NCI-H2196 (cell line): ENCODE results near the gene ZMYND10.

Experiments
- DNase-seq: peaks from one replicate; lab custom pipeline; 2025; ENCODE audit not compliant: unreplicated experiment; lab: John Stamatoyannopoulos, UW

The ZMYND10 gene

DNA sequence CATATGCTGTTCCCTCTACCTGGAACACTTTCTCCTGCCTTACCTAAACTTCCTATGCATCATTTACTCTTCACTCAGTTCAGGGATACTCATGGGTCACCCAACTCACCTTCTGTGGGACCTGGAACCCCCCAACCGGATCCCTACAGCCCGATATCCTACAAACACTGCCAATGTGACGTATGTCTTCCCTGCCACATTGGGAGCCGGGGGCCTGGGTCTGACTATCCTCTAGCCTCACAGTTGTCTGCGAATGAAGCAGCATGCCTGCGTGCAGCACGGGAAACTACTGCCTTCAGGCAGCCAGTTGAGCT, 4.6 kb upstream of the ZMYND10 start:
- no peak for DNase-seq

DNA sequence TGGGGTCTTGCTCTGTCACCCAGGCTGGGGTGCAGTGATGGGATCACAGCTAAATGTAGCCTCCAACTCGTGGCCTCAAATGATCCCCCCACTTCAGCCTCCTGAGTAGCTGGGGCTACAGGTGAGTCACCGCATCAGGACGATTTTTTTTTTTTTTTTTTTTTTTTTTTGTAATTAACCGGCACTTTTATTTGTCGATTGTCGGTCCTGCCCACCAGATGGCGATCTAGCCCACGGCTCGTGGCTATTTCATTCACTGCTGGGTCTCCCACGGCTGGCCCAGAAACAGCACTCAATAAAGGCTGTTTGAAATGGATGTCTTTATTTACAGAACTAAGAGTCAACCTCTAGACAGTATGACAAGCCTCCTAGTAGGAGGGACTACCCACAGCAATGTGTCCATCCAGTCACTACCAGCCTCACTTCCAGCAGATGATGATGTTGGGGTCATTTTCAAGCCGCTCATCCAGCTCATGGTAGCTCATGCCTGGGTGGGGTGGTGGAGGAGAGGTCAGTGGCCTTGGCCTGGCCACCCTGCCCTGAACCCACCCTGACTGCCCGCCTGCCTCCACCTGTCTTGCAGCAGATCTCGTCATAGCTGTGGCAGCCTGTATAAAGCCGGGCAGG, 1.8 kb upstream of the ZMYND10 start:
- DNase-seq: peak; percentile 53

DNA sequence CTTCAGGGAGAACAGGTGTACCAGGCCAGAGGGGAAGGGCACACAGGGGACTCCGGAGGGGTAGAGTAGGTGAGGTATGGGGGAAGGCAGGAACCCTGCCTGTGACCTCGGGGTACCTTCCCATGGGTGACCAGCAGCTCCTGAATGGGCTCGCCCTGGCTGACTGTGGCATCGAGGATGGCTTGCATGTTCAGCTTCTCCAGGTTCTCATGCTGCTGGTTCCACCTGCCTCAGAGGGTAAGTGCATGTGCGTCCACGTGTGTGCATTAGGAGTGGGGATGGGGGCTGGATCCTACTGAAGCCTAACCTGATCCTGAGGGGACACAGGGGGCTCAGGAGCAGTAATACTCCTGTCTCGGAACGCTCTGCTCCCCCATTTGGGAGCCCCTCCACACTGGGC, 524 bp downstream of the ZMYND10 start:
- no peak for DNase-seq

DNA sequence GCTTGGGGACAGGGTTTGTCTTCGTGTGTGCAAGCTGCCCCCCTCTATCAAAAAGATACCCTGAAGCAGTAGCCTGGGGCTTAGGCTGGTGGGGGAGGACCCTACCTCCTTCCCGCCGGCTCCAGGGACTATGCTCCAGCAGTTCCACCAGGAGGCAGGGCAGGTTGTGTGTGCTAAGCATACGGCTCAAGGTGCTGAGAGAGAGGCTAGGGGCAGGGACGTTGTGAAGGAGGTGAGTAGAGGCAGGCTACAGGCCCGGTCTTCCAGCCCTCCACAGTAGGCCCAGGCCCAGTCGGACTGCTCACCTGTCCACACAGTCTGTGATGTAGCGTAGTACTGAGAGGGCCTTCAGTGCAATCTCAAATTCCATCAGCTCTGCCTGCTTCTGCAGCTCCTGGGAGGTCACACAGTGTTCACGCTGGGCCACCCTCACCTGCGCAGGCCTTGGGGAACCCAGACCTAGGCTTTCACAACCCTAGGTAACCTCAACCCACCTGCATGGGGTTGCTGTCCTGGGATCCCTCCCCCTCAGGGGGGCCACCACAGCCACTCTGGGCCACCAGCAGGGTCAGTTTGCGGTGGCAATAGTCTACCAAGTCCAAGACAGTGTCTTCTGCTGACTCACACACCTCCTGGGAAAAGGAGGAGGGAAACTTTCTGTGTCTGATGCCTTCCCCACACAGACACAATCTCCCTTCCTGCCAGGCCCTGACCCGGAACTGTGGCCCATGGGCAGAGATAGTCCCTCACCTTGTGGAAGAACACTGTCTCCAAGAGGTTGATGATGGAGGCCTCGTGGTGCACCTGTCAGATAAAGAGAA, 2.5 kb downstream of the ZMYND10 start:
- DNase-seq: no peak

DNA sequence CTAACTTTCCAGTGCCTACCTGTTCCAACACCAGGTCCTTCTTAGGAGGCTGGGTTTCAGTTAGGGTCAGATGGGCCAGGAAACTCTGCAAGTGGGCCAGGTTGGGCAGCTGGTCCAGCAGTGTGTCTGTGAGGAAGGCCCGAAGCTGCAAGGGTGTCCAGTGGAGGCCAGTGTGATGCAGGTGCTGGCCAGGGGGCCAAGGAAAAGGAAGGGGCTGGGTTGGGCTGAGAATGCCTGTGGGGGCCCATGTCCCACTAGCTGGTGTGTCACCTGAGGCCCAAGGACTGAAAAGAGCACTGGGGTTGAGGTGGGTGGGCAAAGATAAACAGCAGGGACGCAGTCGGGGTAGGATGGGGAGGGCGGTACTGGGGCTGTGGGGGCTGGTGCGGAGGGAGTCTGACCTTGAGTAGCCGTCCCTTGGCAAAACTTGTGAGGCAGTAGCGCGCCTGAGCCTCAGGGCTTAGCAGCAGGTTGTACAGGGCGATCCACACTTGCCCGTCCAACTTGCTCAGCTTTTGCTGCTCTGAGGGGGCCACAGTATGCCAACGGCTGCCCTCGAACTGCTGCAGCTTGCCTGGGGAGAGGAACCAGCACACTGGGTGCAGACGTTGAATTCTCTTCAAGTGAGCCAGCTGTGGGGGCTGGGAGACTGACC, 3.4 kb downstream of the ZMYND10 start:
- no peak for DNase-seq

DNA sequence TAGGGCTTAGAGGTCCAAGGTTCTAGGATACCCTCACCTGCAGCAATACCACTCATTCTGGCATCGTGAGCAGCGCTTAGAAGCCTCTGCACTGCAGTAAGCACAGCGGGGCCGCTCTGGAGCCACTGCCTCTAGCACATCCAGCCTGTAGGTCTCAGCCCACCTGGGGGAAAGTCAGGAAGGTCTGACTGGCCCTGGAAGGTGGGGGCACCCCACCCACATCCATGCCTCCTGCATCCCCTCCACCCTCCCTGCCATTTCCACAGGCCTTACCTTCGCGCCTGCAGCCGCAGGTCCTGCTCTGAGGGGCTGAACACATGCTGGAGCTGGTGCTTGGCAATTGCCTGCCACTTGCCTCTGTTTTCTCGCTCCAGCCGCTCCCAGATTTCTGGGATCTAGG, 4.0 kb downstream of the ZMYND10 start:
- DNase-seq: no peak

DNA sequence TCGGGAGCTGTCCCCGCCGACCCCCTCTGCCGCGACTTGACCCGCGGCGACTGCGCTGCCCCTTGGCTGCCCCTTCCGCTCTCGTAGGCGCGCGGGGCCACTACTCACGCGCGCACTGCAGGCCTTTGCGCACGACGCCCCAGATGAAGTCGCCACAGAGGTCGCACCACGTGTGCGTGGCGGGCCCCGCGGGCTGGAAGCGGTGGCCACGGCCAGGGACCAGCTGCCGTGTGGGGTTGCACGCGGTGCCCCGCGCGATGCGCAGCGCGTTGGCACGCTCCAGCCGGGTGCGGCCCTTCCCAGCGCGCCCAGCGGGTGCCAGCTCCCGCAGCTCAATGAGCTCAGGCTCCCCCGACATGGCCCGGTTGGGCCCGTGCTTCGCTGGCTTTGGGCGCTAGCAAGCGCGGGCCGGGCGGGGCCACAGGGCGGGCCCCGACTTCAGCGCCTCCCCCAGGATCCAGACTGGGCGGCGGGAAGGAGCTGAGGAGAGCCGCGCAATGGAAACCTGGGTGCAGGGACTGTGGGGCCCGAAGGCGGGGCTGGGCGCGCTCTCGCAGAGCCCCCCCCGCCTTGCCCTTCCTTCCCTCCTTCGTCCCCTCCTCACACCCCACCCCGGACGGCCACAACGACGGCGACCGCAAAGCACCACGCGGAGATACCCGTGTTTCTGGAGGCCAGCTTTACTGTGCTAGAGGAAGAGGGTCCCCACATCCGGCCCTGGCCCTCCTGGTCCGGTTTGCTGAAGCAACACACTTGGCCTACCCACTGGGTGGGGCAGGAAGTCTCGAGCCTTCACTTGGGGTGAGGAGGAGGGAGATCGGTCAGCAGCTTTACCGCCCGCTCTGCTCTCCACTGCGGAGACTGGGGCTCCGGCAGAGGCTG, 4.8 kb downstream of the ZMYND10 start, which contains the start of gene RASSF1:
Gene RASSF1 (minus strand): TSS at position 389 of the 882 bp plus-strand sequence. CDS start 31 bp downstream, at position 358.
- no peak for DNase-seq

DNA sequence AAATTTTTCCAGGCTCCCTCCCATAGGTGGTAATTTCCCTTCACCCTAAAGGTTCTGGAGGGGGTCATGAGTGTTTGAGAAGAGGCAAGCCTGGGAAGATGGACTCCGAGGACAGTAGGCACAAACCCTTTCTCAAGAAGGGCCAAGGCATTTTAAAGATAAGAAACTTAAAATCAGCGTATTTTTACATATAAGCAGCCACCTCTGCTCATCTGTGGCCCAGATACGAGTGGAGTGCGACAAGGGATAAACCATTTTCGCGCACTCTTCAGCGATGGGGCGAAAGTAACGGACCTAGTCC, 5.4 kb downstream of the ZMYND10 start:
- no peak for DNase-seq

DNA sequence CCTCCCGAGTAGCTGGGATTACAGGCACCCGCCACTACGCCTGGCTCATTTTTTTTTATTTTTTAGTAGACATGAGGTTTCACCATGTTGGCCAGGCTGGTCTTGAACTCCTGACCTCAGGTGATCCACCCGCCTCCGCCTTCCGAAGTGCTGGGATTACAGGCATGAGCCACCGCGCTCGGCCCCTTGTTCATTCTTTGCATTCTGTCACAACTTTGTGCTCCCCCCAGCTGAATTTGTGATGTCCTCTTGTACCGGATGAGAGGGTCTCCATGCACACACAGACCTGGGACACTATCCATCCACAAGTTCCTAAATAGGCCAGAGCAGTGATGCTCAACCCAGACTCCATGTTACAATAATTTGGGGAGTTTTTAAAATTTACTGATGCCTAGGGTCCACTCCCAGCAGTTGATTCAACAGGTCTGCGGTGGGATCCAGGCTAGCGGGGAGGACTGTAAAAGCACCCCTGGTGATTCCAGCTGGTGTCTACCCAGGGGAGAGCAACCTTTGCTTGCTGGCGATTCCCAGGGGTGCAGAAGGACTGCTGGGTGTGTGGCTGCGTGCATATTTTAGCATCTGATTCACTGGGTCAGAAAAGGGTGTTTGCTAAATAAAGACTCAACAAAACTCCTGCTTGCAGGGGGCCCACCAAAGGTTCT, 5.9 kb downstream of the ZMYND10 start:
- DNase-seq: no peak

DNA sequence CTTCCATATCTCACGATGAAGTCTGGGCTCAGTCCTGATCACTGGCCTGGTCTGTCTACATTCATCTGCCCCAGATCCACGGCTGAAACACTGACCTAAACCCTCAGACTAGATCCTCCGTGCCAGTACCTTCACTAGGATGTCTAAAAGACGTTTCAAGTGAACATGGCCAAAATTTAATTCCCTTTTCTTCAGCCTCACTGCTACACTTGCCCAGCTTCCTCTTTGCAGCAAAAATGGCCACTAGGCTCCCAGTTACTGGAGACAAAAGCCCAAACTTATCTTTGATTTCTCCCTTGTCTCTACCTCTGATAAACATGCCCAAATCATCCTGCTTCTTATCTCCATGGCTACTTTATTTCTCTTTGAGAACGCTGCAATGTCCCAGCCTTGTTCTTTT, 6.6 kb downstream of the ZMYND10 start:
- DNase-seq: no peak

DNA sequence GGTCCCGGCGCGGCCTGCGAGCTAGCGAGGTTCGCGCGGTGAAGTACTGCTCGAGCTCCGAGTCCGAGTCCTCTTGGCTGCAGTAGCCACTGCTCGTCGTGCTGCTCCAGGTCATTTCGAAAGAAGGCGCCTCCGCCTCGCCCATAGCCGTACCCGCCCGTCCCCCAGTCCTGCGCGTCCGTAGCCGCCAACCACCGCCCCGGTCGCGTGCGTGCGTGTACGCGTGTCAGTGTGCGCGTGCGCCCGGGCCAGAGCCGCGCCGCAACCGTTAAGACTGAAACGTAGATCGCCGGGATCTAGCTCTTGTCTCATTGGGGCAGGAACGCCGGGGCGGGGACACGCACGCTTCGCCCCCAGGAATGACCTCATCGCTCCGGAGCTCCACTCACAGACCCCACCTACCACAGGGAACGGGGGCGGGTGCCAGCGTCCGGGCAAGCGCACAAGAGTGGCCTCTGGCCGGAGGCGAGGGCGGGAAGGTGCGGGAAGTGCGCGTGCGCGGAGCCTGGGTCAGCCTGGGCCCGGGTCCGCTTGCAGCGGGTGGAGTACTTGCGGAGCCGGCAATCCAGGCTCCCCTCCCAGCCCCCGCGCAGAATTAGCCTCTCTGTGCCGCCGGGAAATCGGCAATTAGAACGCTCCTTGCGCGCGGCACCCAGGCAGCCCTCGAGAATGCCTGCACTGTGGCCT, 8.2 kb downstream of the ZMYND10 start:
- peak; percentile 90 for DNase-seq

DNA sequence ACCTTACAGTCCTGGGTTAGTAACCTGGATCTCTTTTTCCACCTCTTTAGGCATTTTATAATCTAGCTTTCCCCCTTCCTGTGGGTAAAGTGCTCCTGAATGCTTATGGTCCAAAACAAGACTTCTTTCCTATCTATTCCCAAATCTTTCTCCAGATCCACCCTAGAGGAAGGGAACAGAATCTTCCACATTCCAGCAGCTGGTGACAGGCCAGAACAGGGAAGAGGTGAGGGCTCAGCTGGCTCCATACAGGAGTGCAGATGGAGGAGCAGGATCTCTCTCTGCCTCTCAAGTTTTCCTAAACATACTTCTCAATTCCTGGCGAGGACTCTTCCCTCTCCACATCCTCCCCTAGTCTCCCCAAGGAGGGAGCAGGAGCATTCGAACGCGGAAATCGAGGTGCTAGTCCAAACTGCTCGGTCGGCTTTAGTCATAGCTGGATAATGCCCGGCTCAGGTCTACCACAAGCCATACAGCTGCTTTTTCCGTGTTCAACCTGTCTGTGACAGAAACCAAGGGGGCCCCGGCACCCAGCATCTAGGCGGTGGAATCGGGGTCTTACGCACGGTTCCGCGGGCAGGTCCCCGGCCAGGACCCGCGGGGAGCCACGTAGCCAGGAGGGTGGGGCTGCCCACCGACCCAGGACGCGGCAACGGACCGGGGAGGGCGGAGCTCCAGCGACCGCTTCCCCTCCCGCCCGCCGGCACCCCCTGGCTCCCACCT, 8.9 kb downstream of the ZMYND10 start:
- no peak for DNase-seq

DNA sequence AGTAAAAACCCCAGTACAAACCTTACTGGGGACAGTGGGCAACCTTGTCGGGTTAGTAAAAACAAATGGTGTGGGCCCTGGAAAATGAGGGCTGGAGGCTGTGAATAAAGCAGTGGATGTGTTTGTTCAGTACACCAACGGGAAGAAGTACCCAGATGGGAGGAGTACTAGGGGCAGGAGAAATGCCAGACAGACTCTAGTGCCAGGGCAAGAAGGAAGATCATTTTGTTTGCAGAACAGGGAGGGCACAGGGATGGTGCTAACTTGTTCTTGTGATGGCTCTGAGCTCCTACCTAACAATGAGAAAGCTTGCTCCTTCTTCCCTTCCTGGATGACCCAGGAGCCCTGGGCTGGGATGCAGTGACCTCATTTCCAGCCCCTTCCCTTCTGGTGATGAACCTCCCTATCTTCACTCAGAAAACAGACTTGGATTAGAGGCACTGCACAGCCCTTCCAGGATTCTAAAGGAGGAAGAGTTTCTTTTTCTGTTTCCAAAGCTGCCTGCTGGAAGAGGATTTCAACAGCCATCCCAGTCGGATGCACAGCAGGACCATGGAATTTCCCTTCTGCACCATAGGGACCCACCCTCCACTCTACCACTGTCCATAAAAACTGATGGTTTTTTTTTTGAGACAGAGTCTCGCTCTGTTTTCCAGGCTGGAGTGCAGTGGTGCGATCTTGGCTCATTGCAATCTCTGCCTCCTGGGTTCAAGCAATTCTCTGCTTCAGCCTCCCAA, 11.0 kb downstream of the ZMYND10 start:
- DNase-seq: no peak

DNA sequence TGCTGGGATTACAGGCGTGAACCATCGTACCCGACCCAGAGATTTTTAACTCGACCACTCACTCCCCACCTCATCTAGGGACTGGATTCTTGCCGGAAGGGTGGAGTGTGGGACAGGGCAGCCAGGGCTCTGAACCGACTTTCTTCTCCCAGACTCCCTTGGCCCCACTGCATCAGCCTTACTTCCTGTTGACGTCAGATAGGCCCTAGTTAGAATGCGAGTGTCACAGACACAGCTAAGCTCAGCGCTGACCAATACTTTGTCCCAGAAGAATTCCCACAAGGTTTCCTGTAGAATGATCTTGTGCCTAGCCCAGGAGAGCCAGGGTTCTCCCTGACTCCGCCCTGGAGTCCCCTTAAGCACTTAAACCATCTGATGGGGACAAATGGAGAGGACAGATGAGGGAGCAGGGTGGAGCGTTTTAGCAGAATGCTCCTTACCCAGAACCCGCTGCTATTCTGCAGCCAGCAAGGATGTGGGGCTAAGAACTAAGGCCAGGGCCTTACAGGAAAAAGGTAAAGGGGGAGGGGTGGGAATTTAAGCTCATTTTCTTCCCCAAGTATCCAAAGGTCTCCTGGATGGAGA, 11.7 kb downstream of the ZMYND10 start:
- DNase-seq: no peak

DNA sequence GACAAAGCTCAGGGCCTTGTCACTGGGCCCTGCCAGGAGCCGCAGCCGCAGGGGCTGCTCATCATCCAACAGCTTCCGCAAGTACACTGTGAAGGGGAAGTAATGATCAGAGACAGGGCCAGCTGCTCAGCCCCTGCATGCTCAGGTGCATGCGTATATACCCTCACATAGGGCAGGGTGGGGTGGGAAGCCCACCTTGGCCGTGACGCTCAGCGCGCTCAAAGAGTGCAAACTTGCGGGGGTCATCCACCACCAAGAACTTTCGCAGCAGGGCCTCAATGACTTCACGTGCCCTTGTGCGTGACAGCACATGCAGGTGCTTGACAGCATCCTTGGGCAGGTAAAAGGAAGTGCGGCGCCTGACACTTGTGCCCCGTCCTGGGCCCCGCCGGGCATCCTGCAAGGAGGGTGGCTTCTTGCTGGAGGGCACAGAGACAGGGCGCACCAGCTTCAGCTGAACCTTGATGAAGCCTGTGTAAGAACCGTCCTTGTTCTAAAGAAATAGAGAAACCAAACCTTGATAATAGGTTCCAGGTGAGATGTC, 14.1 kb downstream of the ZMYND10 start:
- no peak for DNase-seq

DNA sequence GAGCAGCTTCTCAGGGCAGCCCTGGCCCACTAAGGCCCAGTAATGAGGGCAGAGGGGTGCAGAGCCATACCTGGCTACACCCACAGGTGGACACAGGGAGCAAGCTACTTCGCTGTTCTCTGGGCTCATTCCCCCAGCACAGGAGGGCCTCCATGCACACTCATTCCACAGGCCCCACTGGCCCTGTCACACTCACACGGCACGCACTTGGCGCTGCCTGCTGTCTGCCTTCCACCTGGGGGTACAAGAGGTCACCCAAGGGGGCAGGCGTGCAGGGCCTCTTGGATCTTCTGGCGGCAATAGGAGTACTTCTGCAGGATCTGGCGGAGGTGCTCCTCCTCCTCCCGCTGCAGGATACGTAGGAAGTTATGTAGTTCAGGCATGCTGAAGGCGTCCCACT, 15.2 kb downstream of the ZMYND10 start:
- DNase-seq: no peak

DNA sequence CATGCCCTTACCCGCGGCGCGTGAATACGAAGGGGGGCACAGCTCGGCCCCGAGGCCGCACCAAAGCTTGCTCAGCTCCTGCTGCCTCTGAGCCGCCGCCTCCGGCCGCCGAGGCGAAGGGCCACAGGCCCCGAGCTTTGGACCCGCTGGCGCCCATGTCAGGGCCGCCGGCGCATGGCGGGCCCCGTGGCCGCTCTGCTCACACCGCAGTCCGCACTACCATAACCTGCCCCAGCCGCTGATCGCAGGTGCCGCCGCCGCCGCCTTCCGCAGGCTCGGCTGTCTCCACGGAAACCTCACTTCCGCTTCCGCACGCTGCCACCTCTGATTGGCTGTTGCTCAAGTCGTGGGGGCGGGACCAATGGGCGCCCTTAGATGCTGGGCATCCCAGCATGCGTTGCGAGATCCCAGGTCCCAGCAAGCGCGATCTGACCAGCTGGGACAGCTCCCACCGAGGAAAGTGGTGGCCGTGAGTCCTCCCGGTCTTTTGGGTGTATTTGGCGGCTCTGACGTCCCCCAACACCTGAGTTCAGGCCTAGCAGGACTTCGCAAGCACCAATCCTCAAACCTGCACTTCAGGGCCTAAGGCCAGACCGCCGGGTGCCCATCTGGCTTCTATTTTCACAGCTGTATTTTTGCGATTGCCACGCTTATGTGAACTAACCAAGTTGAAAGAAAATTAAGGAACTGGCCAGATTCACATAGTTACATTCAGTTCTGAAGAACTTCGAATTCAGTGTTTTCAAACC, 17.4 kb downstream of the ZMYND10 start, which contains the start of gene TUSC2:
Gene TUSC2 (minus strand): TSS at position 281 of the 749 bp plus-strand sequence. CDS start 124 bp downstream, at position 157.
- peak; percentile 89 for DNase-seq

DNA sequence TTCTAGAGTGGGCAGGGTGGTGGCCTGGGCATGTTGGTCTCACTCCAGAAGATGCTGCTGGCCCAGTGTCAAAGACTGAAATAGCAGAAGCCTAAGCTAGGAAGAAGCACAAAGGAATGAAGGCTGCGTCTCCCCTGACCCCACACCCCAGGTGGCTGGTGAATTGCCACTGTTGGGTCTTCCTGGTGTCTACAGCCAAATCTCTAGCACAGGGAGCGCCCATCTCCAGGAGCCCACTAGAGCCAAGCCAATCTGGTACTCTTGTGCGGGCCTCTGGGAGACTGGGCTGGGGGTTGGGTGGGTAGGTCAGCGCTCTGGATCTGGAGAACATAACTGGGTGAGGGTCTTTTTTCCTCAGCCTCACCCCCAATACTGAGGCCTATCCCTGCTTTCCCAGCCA, 18.4 kb downstream of the ZMYND10 start:
- no peak for DNase-seq
